HCT116 (cell line): Measurements from ENCODE around the gene MICAL3. TPM values are rescaled to one million over a fixed set of nuclear protein-coding genes. Genes with fewer than 3 reads are reported as not detected.

Source experiments
- ATAC-seq: fragments of 200-7000 bp; cut with Tn5 transposase; 2 replicates; pipeline ENCODE4 v1.9.1; 2020; ENCODE audit warnings: mild to moderate bottlenecking, moderate library complexity
- BruUV-seq: library from RNA; stranded (reverse); fragments of 400-500 nt; replicated peaks from 2 replicates; lab custom pipeline; 2021; lab: Mats Ljungman, UMichigan
- CTCF ChIA-PET: fragments of 300-600 bp; sonication (Branson Sonifier 250); formaldehyde crosslinking; loops from one replicate; lab custom pipeline; 2021; ENCODE audit warnings: antibody characterized with exemption; lab: Charles Lee
- POLR2A ChIA-PET: fragments of 300-600, 350-600 bp; sonication (Branson Sonifier 250); formaldehyde crosslinking; loops from one replicate; lab custom pipeline; 2021; ENCODE audit warnings: antibody characterized with exemption; lab: Charles Lee
- RAD21 ChIA-PET, 2 experiments: fragments of 300-600 bp; sonication (Branson Sonifier 250); formaldehyde crosslinking; loops; one replicate each; lab custom pipeline; 2023; ENCODE audit warnings: low total read pairs in 2 of 2; ENCODE audit not compliant: uncharacterized antibody in 2 of 2, unreplicated experiment in 2 of 2, low non-redundant PET in 1 of 2; lab: Charles Lee
- DNase-seq: peaks from one replicate; pipeline ENCODE4 v3.0.0-alpha.2; 2010; ENCODE audit warnings: low read depth, low spot score
- H2AFZ ChIP-seq: fragments of 200-600 bp; shearing (Covaris generic), sonication (generic); 2 replicates; pipeline ENCODE4 v1.6.1; 2017; ENCODE audit warnings: low read depth, mixed run types, mixed read lengths, antibody characterized with exemption, low read length; ENCODE audit not compliant: poor library complexity, severe bottlenecking
- H3K27ac ChIP-seq: 2 replicates; pipeline ENCODE4 v1.5.1; 2012; ENCODE audit warnings: low read depth, low read length
- H3K27me3 ChIP-seq: fragments of 200-600 bp; sonication (generic); 2 replicates; pipeline ENCODE4 v1.6.1; 2016; ENCODE audit warnings: mixed run types, low read length, mixed read lengths; ENCODE audit not compliant: insufficient read depth
- H3K36me3 ChIP-seq, 2 experiments: fragments of 200-500 bp in 1 of 2; fragments of 200-600 bp in 1 of 2; sonication (Bioruptor generic) in 1 of 2; sonication (generic) in 1 of 2; 2 replicates each; pipeline versions ENCODE4 v1.5.1 to v1.6.1; 2014 to 2016; ENCODE audit warnings: low read length in 2 of 2, inconsistent platforms in 1 of 2, mixed read lengths in 1 of 2, mixed run types in 1 of 2; ENCODE audit not compliant: insufficient read depth in 2 of 2, control insufficient read depth in 1 of 2
- H3K4me1 ChIP-seq, 2 experiments: fragments of 200-600 bp in 1 of 2; sonication (generic) in 1 of 2; 2 replicates each; pipeline versions ENCODE4 v1.5.1 to v1.6.1; 2012 to 2017; ENCODE audit warnings: low read length in 2 of 2, inconsistent platforms in 1 of 2, mild to moderate bottlenecking in 1 of 2, mixed read lengths in 1 of 2, mixed run types in 1 of 2, moderate library complexity in 1 of 2; ENCODE audit not compliant: insufficient read depth in 2 of 2, control insufficient read depth in 1 of 2
- H3K4me2 ChIP-seq: fragments of 200-600 bp; sonication (generic); 2 replicates; pipeline ENCODE4 v1.6.1; 2017; ENCODE audit warnings: mixed run types, low read length, mixed read lengths
- H3K4me3 ChIP-seq, 2 experiments: fragments of 200-600 bp in 1 of 2; sonication (generic) in 1 of 2; replicated peaks in 1 of 2; 2 replicates each; pipeline ENCODE4 v1.5.1; 2011 to 2016; ENCODE audit warnings: low read length in 2 of 2, control low read depth in 1 of 2, low read depth in 1 of 2, mild to moderate bottlenecking in 1 of 2, mixed read lengths in 1 of 2, mixed run types in 1 of 2
- H3K79me2 ChIP-seq: fragments of 200-600 bp; sonication (generic); 2 replicates; pipeline ENCODE4 v1.6.1; 2017; ENCODE audit warnings: mild to moderate bottlenecking, mixed run types, low read length, moderate library complexity, mixed read lengths; ENCODE audit not compliant: insufficient read depth
- H3K9ac ChIP-seq: fragments of 200-600 bp; sonication (generic); 2 replicates; pipeline ENCODE4 v1.6.1; 2016; ENCODE audit warnings: low read length, mixed read lengths
- H3K9me2 ChIP-seq: fragments of 200-600 bp; sonication (generic), shearing (Covaris generic); 2 replicates; pipeline ENCODE4 v1.6.1; 2017; ENCODE audit warnings: mixed run types, mild to moderate bottlenecking, moderate library complexity; ENCODE audit not compliant: insufficient read depth
- H3K9me3 ChIP-seq, 2 experiments: fragments of 200-500 bp in 1 of 2; fragments of 200-600 bp in 1 of 2; sonication (Bioruptor generic) in 1 of 2; sonication (generic) in 1 of 2; 2 replicates each; pipeline ENCODE4 v1.6.1; 2014 to 2017; ENCODE audit warnings: low read length in 2 of 2, mixed read lengths in 2 of 2, inconsistent platforms in 1 of 2, low read depth in 1 of 2, mild to moderate bottlenecking in 1 of 2, mixed run types in 1 of 2, moderate library complexity in 1 of 2; ENCODE audit not compliant: control insufficient read depth in 1 of 2, insufficient read depth in 1 of 2
- H4K20me1 ChIP-seq: fragments of 200-600 bp; sonication (generic), shearing (Covaris generic); 2 replicates; pipeline ENCODE4 v1.6.1; 2017; ENCODE audit warnings: mixed run types, mild to moderate bottlenecking, moderate library complexity; ENCODE audit not compliant: insufficient read depth
- EGR1 ChIP-seq: IDR thresholded peaks from 2 replicates; pipeline ENCODE4 v1.6.1; 2012; ENCODE audit warnings: low read depth
- ELF1 ChIP-seq: IDR thresholded peaks from 2 replicates; pipeline ENCODE4 v1.6.1; 2012; ENCODE audit warnings: low read depth, borderline replicate concordance
- EZH2 ChIP-seq: fragments of 200-600 bp; sonication (generic); IDR thresholded peaks from 2 replicates; pipeline ENCODE4 v1.6.1; 2017; ENCODE audit warnings: antibody characterized with exemption, mixed run types
- EZH2phosphoT487 ChIP-seq: fragments of 200-600 bp; IDR thresholded peaks from 2 replicates; pipeline ENCODE4 v1.6.1; 2018; ENCODE audit warnings: antibody characterized with exemption, borderline replicate concordance
- FOSL1 ChIP-seq: IDR thresholded peaks from 2 replicates; pipeline ENCODE4 v1.6.1; 2012; ENCODE audit warnings: low read depth
- JUND ChIP-seq: IDR thresholded peaks from 2 replicates; pipeline ENCODE4 v1.6.1; 2012
- POLR2AphosphoS5 ChIP-seq: IDR thresholded peaks from 2 replicates; pipeline ENCODE4 v1.6.1; 2011; ENCODE audit warnings: mild to moderate bottlenecking, low read depth, low read length, moderate library complexity
- RAD21 ChIP-seq: IDR thresholded peaks from 2 replicates; pipeline ENCODE4 v1.6.1; 2012; ENCODE audit warnings: low read depth, mild to moderate bottlenecking
- SP1 ChIP-seq: IDR thresholded peaks from 2 replicates; pipeline ENCODE4 v1.6.1; 2012; ENCODE audit warnings: low read depth
- YY1 ChIP-seq: IDR thresholded peaks from 2 replicates; pipeline ENCODE4 v1.6.1; 2011; ENCODE audit warnings: low read length, low read depth, moderate library complexity, mild to moderate bottlenecking; ENCODE audit not compliant: insufficient replicate concordance; ENCODE audit errors: extremely low read depth
- ZFX ChIP-seq: fragments of 450-650 bp; IDR thresholded peaks from 2 replicates; pipeline ENCODE4 v1.6.1; 2017
- intact Hi-C: fragments of 100-400 bp; cut with micrococcal nuclease; formaldehyde crosslinking; loops from 2 replicates; pipeline ENCODE4 v1.10.0; 2022
- total RNA-seq: library from RNA; stranded (reverse); gene quantifications from one replicate; pipeline ENCODE4 v1.2.1, GENCODE V29; 2021; ENCODE audit not compliant: unreplicated experiment
- TF ChIP-seq, protein P1 (sequence below), 3 experiments: fragments of 200-600 bp in 1 of 3; sonication (generic) in 1 of 3; IDR thresholded peaks in 2 of 3; conservative IDR thresholded peaks in 1 of 3; 2 replicates each; pipeline ENCODE4 v1.5.1; 2012 to 2017; ENCODE audit warnings: low read depth in 2 of 3, low read length in 2 of 3, antibody characterized with exemption in 1 of 3, borderline replicate concordance in 1 of 3, control low read depth in 1 of 3, mild to moderate bottlenecking in 1 of 3, mixed read lengths in 1 of 3, mixed run types in 1 of 3, moderate library complexity in 1 of 3; ENCODE audit not compliant: insufficient read depth in 1 of 3
- TF ChIP-seq, protein P2 (sequence below): IDR thresholded peaks from 2 replicates; pipeline ENCODE4 v1.6.1; 2012

Gene MICAL3
- total RNA-seq, 1 experiment from 2014 or later: 30.8 TPM

DNA sequence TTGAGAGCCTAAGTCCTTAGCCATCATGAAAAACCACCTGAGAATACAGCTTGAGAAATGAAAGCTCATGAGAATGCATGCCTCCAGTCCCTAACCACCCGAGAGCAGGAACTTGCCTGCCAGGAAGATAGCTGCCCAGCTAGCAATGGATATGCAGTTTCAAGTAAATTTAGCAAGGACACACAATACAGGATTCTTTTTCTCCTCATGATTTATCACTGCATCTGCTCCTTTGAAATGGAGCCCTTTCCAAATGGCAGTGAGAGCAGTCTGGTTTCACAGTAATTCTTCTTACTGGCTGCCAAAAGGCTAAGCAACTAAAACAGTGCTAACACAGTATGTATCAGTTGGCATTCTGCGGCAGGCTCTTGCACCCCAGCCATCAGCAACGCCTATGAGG is 109.9 kb downstream of the MICAL3 start:
- H4K20me1 ChIP-seq: peaks cover 4% of the 10 kb centered on the region
- intact Hi-C loops: no loop called here
- POLR2A ChIA-PET: no interaction called here

More for the DNA sequence above, 109.9 kb downstream of the MICAL3 start:
- BruUV-seq: no TSS peak
- DNase-seq: no peak
- peaks cover 18 to 48% of the 10 kb centered on the region in 2 experiments for H3K4me1 ChIP-seq
- no peak for ATAC-seq
- no peaks in the 10 kb centered on the region for H3K9me3 ChIP-seq
- TF ChIP-seq JUND (no peak), EZH2phosphoT487 (no peak), EZH2 (no peak), YY1 (no peak), ZFX (no peak), EGR1 (no peak), FOSL1 (no peak), ELF1 (no peak), POLR2AphosphoS5 (no peak), SP1 (no peak), RAD21 (no peak)
- TF ChIP-seq, protein P1, sequence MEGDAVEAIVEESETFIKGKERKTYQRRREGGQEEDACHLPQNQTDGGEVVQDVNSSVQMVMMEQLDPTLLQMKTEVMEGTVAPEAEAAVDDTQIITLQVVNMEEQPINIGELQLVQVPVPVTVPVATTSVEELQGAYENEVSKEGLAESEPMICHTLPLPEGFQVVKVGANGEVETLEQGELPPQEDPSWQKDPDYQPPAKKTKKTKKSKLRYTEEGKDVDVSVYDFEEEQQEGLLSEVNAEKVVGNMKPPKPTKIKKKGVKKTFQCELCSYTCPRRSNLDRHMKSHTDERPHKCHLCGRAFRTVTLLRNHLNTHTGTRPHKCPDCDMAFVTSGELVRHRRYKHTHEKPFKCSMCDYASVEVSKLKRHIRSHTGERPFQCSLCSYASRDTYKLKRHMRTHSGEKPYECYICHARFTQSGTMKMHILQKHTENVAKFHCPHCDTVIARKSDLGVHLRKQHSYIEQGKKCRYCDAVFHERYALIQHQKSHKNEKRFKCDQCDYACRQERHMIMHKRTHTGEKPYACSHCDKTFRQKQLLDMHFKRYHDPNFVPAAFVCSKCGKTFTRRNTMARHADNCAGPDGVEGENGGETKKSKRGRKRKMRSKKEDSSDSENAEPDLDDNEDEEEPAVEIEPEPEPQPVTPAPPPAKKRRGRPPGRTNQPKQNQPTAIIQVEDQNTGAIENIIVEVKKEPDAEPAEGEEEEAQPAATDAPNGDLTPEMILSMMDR (IDR thresholded peaks at IDR 0.05 in 2 of 3, conservative IDR thresholded peaks at IDR 0.05 in 1 of 3; ENCODE audit: borderline replicate concordance in 1 of 3, insufficient read depth in 1 of 3, low read depth in 2 of 3, low read length in 2 of 3): no peak
- TF ChIP-seq, protein P2, sequence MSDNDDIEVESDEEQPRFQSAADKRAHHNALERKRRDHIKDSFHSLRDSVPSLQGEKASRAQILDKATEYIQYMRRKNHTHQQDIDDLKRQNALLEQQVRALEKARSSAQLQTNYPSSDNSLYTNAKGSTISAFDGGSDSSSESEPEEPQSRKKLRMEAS: no peak
- no peaks in the 10 kb centered on the region for H3K9me2 ChIP-seq
- no peak overlapping the region for H2AFZ ChIP-seq
- peaks cover 100% of the 10 kb centered on the region for H3K79me2 ChIP-seq
- H3K36me3 ChIP-seq: no peaks in the 10 kb centered on the region; a peak in 1 of 4 replicates
- no peak overlapping the region for H3K9ac ChIP-seq
- no peak overlapping the region for H3K4me3 ChIP-seq
- RAD21 ChIA-PET: no interaction called here
- no peak overlapping the region for H3K27ac ChIP-seq
- H3K4me2 ChIP-seq: no peak overlapping the region
- no peaks in the 10 kb centered on the region for H3K27me3 ChIP-seq
- CTCF ChIA-PET: no interaction called here
